Left lung (tissue), 10 donors: ENCODE data around the gene NADK2. TPM values are rescaled to one million over a fixed set of nuclear protein-coding genes. Genes with fewer than 3 reads are reported as not detected.

Experiments
- ATAC-seq: fragments of 200-7000 bp; cut with Tn5 transposase; one replicate; pipeline ENCODE4 v1.9.1; 2020; ENCODE audit warnings: moderate library complexity
- DNase-seq, 4 donors: peaks; one replicate each; pipeline ENCODE4 v3.0.0-alpha.2; 2013 to 2020
- H3K27ac ChIP-seq, 2 donors: fragments of 200-600 bp; sonication (generic) in 1 of 2; one replicate each; pipeline versions ENCODE4 v1.5.0 to v1.8.0; 2020 to 2021
- H3K27me3 ChIP-seq, 2 donors: fragments of 200-600 bp; sonication (generic) in 1 of 2; one replicate each; pipeline versions ENCODE4 v1.5.0 to v1.8.0; 2020 to 2021
- H3K36me3 ChIP-seq, 2 donors: fragments of 200-600 bp; sonication (generic) in 1 of 2; one replicate each; pipeline versions ENCODE4 v1.5.0 to v1.8.0; 2020 to 2021
- H3K4me1 ChIP-seq, 2 donors: fragments of 200-600 bp; one replicate each; pipeline ENCODE4 v1.8.0; 2021
- H3K4me3 ChIP-seq, 2 donors: fragments of 200-600 bp; sonication (generic) in 1 of 2; one replicate each; pipeline versions ENCODE4 v1.5.0 to v1.8.0; 2020 to 2021; ENCODE audit warnings: mild to moderate bottlenecking in 1 of 2
- H3K9me3 ChIP-seq, 2 donors: fragments of 200-600 bp; sonication (generic) in 1 of 2; one replicate each; pipeline versions ENCODE4 v1.5.0 to v1.8.0; 2020 to 2021
- intact Hi-C, 2 donors: fragments of 100-400 bp; cut with DNase I; formaldehyde crosslinking; loops; one replicate each; pipeline versions ENCODE4 v1.11.2 to v1.14.2; 2022
- polyA plus RNA-seq, 6 donors: library from polyadenylated mRNA; unstranded; fragments of 120-200 nt; gene quantifications; one replicate each; pipeline ENCODE4 v1.2.1, GENCODE V29; 2013; ENCODE audit not compliant: insufficient read length in 6 of 6
- total RNA-seq, 2 donors: library from RNA; stranded (reverse); fragmentation: NEBNext Ultra II Directional; extraction: Animal tissue kit (Norgen Biotek cat#: 25700); gene quantifications; one replicate each; pipeline ENCODE4 v1.2.1, GENCODE V29; 2021
- TF ChIP-seq, protein P1 (sequence below), 2 donors: fragments of 200-600 bp; sonication (generic) in 1 of 2; IDR thresholded peaks; one replicate each; pipeline versions ENCODE4 v1.5.0 to v1.8.0; 2021; ENCODE audit warnings: antibody characterized with exemption in 2 of 2
- donor health status: DM: no; HTN: yes; CAD: no.
- donor health status: DM: no; HTN: no; CAD: no.

The NADK2 gene
- total and polyA plus RNA-seq, 8 donors, result 23.8 to 57.2 (median 47.8) TPM

DNA sequence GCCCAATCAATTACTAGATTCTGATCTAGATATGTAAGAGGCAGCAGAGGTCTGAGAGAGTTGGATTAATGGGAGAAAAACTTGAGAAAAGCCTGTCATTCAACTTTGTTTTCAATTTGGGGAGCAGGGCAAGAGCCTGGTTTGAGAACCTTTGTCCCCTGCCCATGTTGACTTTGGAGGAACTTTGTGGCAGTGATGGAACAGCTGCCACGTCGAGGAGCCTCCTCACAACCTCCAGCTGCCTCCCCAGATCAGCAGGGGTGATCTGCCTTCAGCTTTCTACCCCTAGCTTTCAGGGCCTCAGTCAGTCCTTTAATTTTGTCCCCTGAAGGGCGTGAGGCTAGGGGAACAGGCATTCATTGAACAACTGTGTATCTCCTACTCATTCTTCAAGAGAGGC is 81.1 kb downstream of the NADK2 start:
- no peak for ATAC-seq
- Histone ChIP-seq H3K27ac (no peak overlapping the region), H3K27me3 (no peaks in the 10 kb centered on the region), H3K36me3 (peaks cover 0 to 62% of the 10 kb centered on the region in 2 donors), H3K4me1 (peaks cover 3 to 13% of the 10 kb centered on the region in 2 donors), H3K4me3 (no peak overlapping the region), H3K9me3 (no peaks in the 10 kb centered on the region)
- intact Hi-C loops, result no loop called here
- no peak for DNase-seq
- TF ChIP-seq, protein P1, sequence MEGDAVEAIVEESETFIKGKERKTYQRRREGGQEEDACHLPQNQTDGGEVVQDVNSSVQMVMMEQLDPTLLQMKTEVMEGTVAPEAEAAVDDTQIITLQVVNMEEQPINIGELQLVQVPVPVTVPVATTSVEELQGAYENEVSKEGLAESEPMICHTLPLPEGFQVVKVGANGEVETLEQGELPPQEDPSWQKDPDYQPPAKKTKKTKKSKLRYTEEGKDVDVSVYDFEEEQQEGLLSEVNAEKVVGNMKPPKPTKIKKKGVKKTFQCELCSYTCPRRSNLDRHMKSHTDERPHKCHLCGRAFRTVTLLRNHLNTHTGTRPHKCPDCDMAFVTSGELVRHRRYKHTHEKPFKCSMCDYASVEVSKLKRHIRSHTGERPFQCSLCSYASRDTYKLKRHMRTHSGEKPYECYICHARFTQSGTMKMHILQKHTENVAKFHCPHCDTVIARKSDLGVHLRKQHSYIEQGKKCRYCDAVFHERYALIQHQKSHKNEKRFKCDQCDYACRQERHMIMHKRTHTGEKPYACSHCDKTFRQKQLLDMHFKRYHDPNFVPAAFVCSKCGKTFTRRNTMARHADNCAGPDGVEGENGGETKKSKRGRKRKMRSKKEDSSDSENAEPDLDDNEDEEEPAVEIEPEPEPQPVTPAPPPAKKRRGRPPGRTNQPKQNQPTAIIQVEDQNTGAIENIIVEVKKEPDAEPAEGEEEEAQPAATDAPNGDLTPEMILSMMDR (IDR thresholded peaks at IDR 0.05), result no peak

DNA sequence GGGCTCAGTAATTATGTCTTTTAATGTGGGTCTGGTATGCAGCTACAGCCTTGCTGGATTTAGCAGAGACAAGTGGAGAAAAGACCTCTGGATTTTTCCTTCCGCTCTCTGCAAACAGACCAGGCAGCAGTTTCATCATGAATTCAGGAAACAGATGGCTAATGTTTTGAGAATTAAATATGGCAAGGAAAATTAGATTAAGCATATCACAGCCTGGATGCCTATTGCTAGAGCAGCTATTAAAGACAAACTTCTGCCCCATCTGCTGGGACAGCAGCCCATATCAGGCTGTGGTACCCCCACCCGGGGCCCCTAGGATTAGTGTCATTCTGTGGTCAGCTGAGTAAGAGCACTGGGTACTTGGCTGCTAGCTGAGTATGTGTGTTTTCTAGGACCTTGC is 83.6 kb downstream of the NADK2 start:
- H3K27me3 ChIP-seq, result no peaks in the 10 kb centered on the region
- no peak overlapping the region for H3K4me3 ChIP-seq
- peaks cover 3 to 21% of the 10 kb centered on the region in 2 donors for H3K4me1 ChIP-seq
- no peaks in the 10 kb centered on the region for H3K9me3 ChIP-seq
- DNase-seq (no peak), ATAC-seq (no peak)
- intact Hi-C loops, result no loop called here
- peaks cover 0 to 44% of the 10 kb centered on the region in 2 donors for H3K36me3 ChIP-seq
- TF ChIP-seq, protein P1 (IDR thresholded peaks at IDR 0.05), result no peak
- H3K27ac ChIP-seq, result no peak overlapping the region

DNA sequence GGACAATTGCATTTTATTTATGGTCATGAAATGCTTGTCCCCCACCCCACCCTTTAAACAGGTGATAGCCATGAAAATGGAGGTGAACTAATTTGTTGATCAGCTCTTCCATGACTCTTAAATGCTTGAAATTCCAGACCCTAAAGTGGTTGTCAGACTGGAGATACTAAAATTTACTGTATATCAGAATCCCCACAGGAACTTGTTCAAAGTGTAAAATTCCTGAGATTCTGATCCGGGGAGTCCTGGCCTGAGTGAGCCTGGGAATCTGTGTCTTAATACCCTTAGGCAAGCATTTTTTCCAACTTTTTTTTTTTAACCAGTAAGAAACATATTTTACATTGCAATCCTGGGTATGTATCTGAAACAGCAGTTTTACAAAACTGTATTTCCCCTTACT is 85.1 kb downstream of the NADK2 start:
- peaks cover 0 to 28% of the 10 kb centered on the region in 2 donors for H3K36me3 ChIP-seq
- TF ChIP-seq, protein P1 (IDR thresholded peaks at IDR 0.05), result no peak
- peaks cover 7 to 30% of the 10 kb centered on the region in 2 donors for H3K4me1 ChIP-seq

DNA sequence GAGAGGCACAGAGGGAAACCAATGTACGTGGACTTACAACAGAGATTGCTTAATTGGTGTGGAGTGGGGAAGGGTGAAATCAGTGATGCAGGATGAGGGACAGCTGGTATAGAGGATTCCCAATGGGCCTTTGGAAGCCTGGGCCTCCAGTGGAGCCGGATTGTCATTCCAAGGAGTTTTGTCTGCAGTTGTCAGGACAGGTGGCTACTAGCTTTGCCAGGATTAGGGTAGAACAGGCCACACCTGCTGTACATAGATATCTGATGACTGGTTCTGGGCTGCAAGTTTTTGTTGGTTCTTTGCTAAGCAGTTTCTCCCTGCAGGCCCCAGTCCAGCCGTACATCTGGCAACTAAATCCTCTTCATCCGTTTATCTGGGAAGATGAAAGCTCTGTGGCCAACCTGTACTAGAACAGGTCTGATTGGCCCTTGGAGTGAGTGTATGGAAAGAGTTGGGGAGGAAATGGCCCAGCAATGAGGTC is 85.6 kb downstream of the NADK2 start:
- H3K4me1 ChIP-seq, result peaks cover 7 to 30% of the 10 kb centered on the region in 2 donors
- no peak overlapping the region for H3K27ac ChIP-seq
- TF ChIP-seq, protein P1 (IDR thresholded peaks at IDR 0.05), result no peak
- intact Hi-C loops, result no loop called here
- no peak for ATAC-seq
- DNase-seq, result no peak
- H3K36me3 ChIP-seq, result peaks cover 0 to 24% of the 10 kb centered on the region in 2 donors
- no peaks in the 10 kb centered on the region for H3K27me3 ChIP-seq
- no peaks in the 10 kb centered on the region for H3K9me3 ChIP-seq
- no peak overlapping the region for H3K4me3 ChIP-seq

More for the DNA sequence above, 85.1 kb downstream of the NADK2 start:
- Histone ChIP-seq H3K27ac (no peak overlapping the region), H3K4me3 (no peak overlapping the region), H3K9me3 (no peaks in the 10 kb centered on the region), H3K27me3 (no peaks in the 10 kb centered on the region)
- ATAC-seq (no peak), DNase-seq (no peak)
- intact Hi-C loops, result no loop called here

DNA sequence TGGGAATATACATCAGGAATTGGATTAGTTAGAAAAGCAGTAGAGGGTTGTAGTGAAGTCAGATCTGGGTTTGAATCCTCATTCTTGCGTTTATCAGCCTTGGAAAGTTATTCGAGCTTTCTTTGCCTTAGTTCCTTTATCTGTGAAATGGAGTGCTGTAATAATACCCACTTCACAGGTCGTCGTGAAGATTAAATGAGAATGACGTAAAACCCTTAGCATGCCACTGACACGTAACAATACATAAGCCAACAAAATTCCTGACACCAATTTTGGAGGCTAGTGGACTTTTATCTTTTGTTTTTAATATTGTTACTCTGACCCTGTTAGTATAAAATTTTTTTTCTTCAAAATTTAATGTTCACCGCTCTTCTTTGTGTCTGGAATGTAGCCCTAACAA is 86.4 kb downstream of the NADK2 start:
- no peak overlapping the region for H3K27ac ChIP-seq
- DNase-seq (no peak), ATAC-seq (no peak)
- TF ChIP-seq, protein P1 (IDR thresholded peaks at IDR 0.05), result no peak
- intact Hi-C loops, result no loop called here
- no peaks in the 10 kb centered on the region for H3K9me3 ChIP-seq
- no peaks in the 10 kb centered on the region for H3K27me3 ChIP-seq
- peaks cover 0 to 23% of the 10 kb centered on the region in 2 donors for H3K36me3 ChIP-seq
- no peak overlapping the region for H3K4me3 ChIP-seq
- peaks cover 13 to 39% of the 10 kb centered on the region in 2 donors for H3K4me1 ChIP-seq
